AG04449 (cell line): ENCODE measurements around the gene ITFG1.
"Not testable (repeated sequence)": the region's sequence is repeated elsewhere in the genome, so short reads cannot be mapped to it uniquely, and the experiment has no call there.

Source experiments
- CTCF ChIA-PET: fragments of 350-600 bp; formaldehyde crosslinking; extraction: SDS; loops from one replicate; lab custom pipeline; 2021; ENCODE audit warnings: antibody characterized with exemption; lab: Yijun Ruan, JAX
- POLR2A ChIA-PET: fragments of 400-600, 350-600 bp; formaldehyde crosslinking; extraction: SDS; loops from one replicate; lab custom pipeline; 2020; ENCODE audit warnings: antibody characterized with exemption, inconsistent platforms; lab: Yijun Ruan, JAX
- DNase-seq: peaks from one replicate; pipeline ENCODE4 v3.0.0-alpha.2; 2010; ENCODE audit warnings: low read depth, low spot score
- H3K4me3 ChIP-seq: 2 replicates; pipeline ENCODE4 v1.5.1; 2011; ENCODE audit warnings: low read depth, mild to moderate bottlenecking, control low read depth, low read length
- CTCF ChIP-seq: IDR thresholded peaks from one replicate; pipeline ENCODE4 v1.5.1; 2011; ENCODE audit warnings: mild to moderate bottlenecking, moderate library complexity, low read length, control low read depth, inconsistent platforms; ENCODE audit not compliant: insufficient read depth; ENCODE audit errors: missing control alignments

Gene ITFG1

GRCh38 chr16:47198180-47198575 lies 262.7 kb downstream of the ITFG1 start:
- no peak for TF ChIP-seq CTCF
- no peak overlapping the region for H3K4me3 ChIP-seq
- no peak for DNase-seq
- ChIA-PET CTCF (interaction anchor here (1.4 kb wide), 1 partner anchor 88 kb away, joined by 3 read pairs; no protein-coding TSS in a partner anchor), POLR2A (no interaction called here)

GRCh38 chr16:47197536-47198179 lies 263.2 kb downstream of the ITFG1 start:
- POLR2A ChIA-PET, result no interaction called here
- no peak for TF ChIP-seq CTCF
- no peak for DNase-seq
- H3K4me3 ChIP-seq, result no peak overlapping the region
- CTCF ChIA-PET, result interaction anchor here (1.4 kb wide), 1 partner anchor 89 kb away, joined by 3 read pairs; no protein-coding TSS in a partner anchor

- POLR2A ChIA-PET, result no interaction called here
- no peak for DNase-seq
These were observed 264.4 kb downstream of the ITFG1 start for GRCh38 chr16:47196457-47196856.

GRCh38 chr16:47182318-47182717 lies 278.5 kb downstream of the ITFG1 start:
- no peak for TF ChIP-seq CTCF
- no peak overlapping the region for H3K4me3 ChIP-seq
- DNase-seq, result no peak
- POLR2A ChIA-PET, result no interaction called here
- CTCF ChIA-PET, result no interaction called here

More at GRCh38 chr16:47196457-47196856, 264.4 kb downstream of the ITFG1 start:
- no peak overlapping the region for H3K4me3 ChIP-seq
- TF ChIP-seq CTCF, result no peak
- CTCF ChIA-PET, result no interaction called here

- CTCF ChIA-PET, H3K4me3 ChIP-seq, POLR2A ChIA-PET, DNase-seq: not testable (repeated sequence)
These were observed 279.8 kb downstream of the ITFG1 start for GRCh38 chr16:47181066-47181465.

GRCh38 chr16:47180073-47180472 lies 280.8 kb downstream of the ITFG1 start:
- no peak for DNase-seq
- POLR2A ChIA-PET, result no interaction called here
- TF ChIP-seq CTCF, result no peak
- no peak overlapping the region for H3K4me3 ChIP-seq
- CTCF ChIA-PET, result no interaction called here

GRCh38 chr16:47175152-47175551 lies 285.7 kb downstream of the ITFG1 start:
- CTCF ChIA-PET, result interaction anchor here (1.2 kb wide), 1 partner anchor 499 kb away, joined by 3 read pairs; no protein-coding TSS in a partner anchor
- no peak for DNase-seq
- TF ChIP-seq CTCF, result no peak
- no peak overlapping the region for H3K4me3 ChIP-seq
- POLR2A ChIA-PET, result no interaction called here
